ENCODE results near the gene SPART.

The SPART gene, protein sequence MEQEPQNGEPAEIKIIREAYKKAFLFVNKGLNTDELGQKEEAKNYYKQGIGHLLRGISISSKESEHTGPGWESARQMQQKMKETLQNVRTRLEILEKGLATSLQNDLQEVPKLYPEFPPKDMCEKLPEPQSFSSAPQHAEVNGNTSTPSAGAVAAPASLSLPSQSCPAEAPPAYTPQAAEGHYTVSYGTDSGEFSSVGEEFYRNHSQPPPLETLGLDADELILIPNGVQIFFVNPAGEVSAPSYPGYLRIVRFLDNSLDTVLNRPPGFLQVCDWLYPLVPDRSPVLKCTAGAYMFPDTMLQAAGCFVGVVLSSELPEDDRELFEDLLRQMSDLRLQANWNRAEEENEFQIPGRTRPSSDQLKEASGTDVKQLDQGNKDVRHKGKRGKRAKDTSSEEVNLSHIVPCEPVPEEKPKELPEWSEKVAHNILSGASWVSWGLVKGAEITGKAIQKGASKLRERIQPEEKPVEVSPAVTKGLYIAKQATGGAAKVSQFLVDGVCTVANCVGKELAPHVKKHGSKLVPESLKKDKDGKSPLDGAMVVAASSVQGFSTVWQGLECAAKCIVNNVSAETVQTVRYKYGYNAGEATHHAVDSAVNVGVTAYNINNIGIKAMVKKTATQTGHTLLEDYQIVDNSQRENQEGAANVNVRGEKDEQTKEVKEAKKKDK

GRCh38 chr13:36346222-36347083 is at the start of gene SPART:
TSS of gene SPART (minus strand) at chr13:36346394. CDS start at chr13:36335830, 10,564 bp downstream.
- peak within 1 kb of the TSS; percentile 83 for H3K4me3 ChIP-seq (ENCODE audit: low read depth, low read length)
- TF ChIP-seq CTCF (conservative IDR thresholded peaks at IDR 0.05; ENCODE audit: low read depth, low read length): peak; percentile 95
- DNase-seq (ENCODE audit: low read depth): peak; percentile 95

DNA sequence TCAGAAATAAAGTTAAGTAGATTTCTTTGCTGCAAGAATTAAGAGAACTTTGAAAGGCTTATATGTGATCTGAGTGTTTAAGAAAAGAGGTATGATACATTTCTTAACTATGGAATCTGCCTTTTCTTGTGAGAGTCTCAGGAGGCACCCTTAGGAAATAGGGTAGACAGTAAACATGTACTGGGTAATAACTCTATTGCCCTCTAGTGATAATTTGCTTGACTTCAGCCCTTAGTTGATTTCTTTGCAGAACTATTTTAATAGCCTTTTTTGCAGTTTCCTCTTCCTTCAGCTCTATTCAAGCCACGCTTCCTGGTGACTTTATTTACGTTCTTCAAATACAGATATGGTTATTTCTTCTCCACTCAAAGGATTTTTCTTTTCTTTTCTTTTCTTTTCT is 49.1 kb upstream of the SPART start:
- TF ChIP-seq CTCF (conservative IDR thresholded peaks at IDR 0.05; ENCODE audit: low read depth, low read length): peak; percentile 62
- DNase-seq (ENCODE audit: low read depth): peak; percentile 85
- no peak overlapping the region for H3K4me3 ChIP-seq (ENCODE audit: low read depth, low read length)

DNA sequence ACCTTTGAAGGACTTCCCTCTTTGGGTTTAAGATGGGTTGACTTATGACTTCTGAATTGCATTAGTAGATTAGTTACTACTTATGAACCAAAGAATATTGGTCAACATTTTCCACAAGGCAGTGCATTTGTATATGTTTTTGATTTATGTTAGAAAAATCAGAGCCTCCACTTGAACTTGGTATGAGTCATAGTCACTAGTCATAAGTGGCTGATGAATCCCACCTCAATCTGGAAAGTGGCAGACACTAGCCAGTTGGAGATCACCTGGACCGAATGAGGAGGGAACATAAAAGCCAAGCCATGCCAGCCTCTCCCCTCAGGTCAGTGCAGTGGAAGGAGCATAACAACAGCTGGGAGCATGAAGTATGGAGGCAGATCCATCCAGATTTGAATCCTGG is 39.3 kb upstream of the SPART start:
- DNase-seq (ENCODE audit: low read depth): peak; percentile 47

DNA sequence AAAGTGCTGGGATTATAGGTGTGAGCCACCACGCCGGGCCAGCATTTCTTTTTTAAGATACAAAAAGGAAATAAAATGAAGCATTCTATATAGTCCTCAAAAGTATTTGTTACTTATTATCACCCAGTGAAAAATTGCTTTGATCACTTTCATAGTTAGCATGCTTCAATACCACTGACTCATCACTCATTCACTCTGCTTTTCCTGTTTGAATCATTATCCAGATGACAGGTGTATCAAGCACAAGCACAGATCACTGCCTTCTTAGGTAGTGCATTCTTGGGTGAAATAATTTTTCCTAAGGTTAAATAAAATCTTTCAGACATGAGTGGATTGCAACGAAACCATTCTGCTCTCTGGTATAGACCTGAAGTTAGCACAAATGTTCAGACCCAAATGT is 35.8 kb upstream of the SPART start:
- DNase-seq (ENCODE audit: low read depth): no peak
- H3K4me3 ChIP-seq (ENCODE audit: low read depth, low read length): no peak overlapping the region
- no peak for TF ChIP-seq CTCF (conservative IDR thresholded peaks at IDR 0.05; ENCODE audit: low read depth, low read length)

More for the DNA sequence above, 39.3 kb upstream of the SPART start:
- H3K4me3 ChIP-seq (ENCODE audit: low read depth, low read length): no peak overlapping the region
- TF ChIP-seq CTCF (conservative IDR thresholded peaks at IDR 0.05; ENCODE audit: low read depth, low read length): no peak

GRCh38 chr13:36377826-36378468 is 31.8 kb upstream of the SPART start:
- H3K4me3 ChIP-seq (ENCODE audit: low read depth, low read length): no peak overlapping the region
- peak; percentile 41 for DNase-seq (ENCODE audit: low read depth)
- TF ChIP-seq CTCF (conservative IDR thresholded peaks at IDR 0.05; ENCODE audit: low read depth, low read length): no peak

GRCh38 chr13:36374063-36374462 is 27.9 kb upstream of the SPART start:
- no peak overlapping the region for H3K4me3 ChIP-seq (ENCODE audit: low read depth, low read length)
- no peak for DNase-seq (ENCODE audit: low read depth)
- TF ChIP-seq CTCF (conservative IDR thresholded peaks at IDR 0.05; ENCODE audit: low read depth, low read length): no peak
